ENCODE data around the gene IP6K3.

DNA sequence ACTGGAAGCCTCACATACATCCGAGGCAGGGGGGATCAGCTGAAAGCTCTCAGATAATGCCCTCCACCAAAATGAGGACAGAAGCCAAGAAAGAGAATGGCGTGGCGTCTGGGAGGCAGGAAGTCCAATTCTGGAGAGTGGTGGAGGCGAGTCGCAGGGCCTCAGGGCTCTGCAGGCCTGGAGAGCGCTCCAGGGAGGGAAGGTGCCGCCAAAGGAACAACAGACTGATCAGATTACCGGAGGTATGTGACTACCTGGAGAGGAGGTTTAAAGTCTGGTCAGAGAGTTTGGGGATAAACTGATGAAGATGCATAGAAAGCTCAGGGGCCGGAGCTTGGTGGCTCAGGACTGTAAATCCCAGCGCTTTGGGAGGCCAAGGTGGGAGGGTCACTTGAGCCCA lies 11.2 kb upstream of the IP6K3 start:
- TF ChIP-seq CTCF (IDR thresholded peaks at IDR 0.05) (no peak), POLR2A (IDR thresholded peaks at IDR 0.05) (no peak)

Measured in heart left ventricle (tissue), 13 donors.